ENCODE results near the gene METTL13. TPM values are rescaled to one million over a fixed set of nuclear protein-coding genes. Genes with fewer than 3 reads are reported as not detected.

METTL13 gene
- total and polyA plus RNA-seq, 9 of the 15 experiments (the other 6 are each of a cell fraction or from before 2014, with no cell fraction given): 18.9 to 78.9 (median 54.9) TPM

DNA sequence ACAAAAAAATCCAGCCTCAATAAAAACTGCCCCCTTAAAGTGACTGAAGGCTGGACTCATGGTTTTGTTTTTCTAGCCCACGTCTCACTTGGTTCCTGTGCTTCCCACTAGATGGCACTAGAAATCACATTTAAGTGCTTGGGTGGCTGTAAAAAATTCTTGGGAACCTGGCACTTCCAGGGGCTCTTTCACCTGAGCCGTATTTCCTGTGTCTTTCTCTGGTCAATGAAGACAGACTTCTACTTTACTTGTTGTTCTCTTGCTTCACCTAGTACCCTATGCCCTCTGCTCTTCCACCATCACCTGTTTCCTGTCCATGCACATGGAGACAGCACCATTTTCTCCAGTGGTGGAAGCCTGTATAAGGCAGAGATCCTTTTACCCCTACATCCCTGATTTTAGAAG is 20.0 kb downstream of the METTL13 start:
- Histone ChIP-seq H2AFZ (ENCODE audit: low read depth, low read length) (no peak overlapping the region; the same call in 1 of the 2 replicates), H3K4me1 (replicated peaks in 1 of 2; ENCODE audit: control insufficient read depth in 2 of 2, insufficient read depth in 2 of 2, low read length in 2 of 2) (peaks cover 0 to 3% of the 10 kb centered on the region in 2 experiments; a peak in 1 of 5 replicates), H3K36me3 (ENCODE audit: control insufficient read depth, insufficient read depth, low read length) (peaks cover 16% of the 10 kb centered on the region; the same call in 1 of the 3 replicates), H3K79me2 (ENCODE audit: control insufficient read depth, insufficient read depth, low read length) (no peaks in the 10 kb centered on the region), H3K4me2 (ENCODE audit: insufficient read depth, low read length) (no peak overlapping the region), H3K27ac (ENCODE audit: extremely low read depth, low read depth, low read length) (no peak overlapping the region), H3K9me3 (replicated peaks; ENCODE audit: control insufficient read depth, insufficient read depth, low read depth, low read length) (no peaks in the 10 kb centered on the region), H3K27me3 (ENCODE audit: control insufficient read depth in 2 of 2, insufficient read depth in 2 of 2, low read length in 2 of 2) (no peaks in the 10 kb centered on the region), H4K20me1 (replicated peaks; ENCODE audit: control insufficient read depth, insufficient read depth, low read length) (no peaks in the 10 kb centered on the region), H3K9ac (ENCODE audit: insufficient read depth in 1 of 2, low read depth in 2 of 2, low read length in 2 of 2) (no peak overlapping the region), H3K9me1 (ENCODE audit: control insufficient read depth, insufficient read depth, low read length) (no peaks in the 10 kb centered on the region), H3K4me3 (no peak overlapping the region)
- FAIRE-seq (peak; percentile 90), DNase-seq (ENCODE audit: extremely low read depth in 1 of 4, low spot score in 3 of 4) (peak; percentile 61 to 67 (median 63)), ATAC-seq (peak; percentile 79)
- POLR2A ChIA-PET: interaction anchor here (0.6 to 1.8 kb wide), 3 partner anchors 9 to 583 kb away, joined by 3 to 6 read pairs (median 4); no protein-coding TSS in a partner anchor
- WGBS (ENCODE audit: insufficient coverage, low coverage, missing lambda C conversion rate): 0% methylated on average over 2 of the region's 2 CpGs
- no TSS peak for BruUV-seq (replicated peaks)
- CTCF ChIA-PET (ENCODE audit: low intra/inter-chr PET ratio): interaction anchor here (0.5 to 2.7 kb wide), 6 partner anchors 24 to 627 kb away, joined by 3 to 19 read pairs (median 3); no protein-coding TSS in a partner anchor
- intact Hi-C loops (cut with micrococcal nuclease): loop anchor here (1.0 to 5.0 kb wide), 2 partner anchors 184 to 596 kb away; no protein-coding TSS in a partner anchor
- in situ Hi-C loops (cut with MboI): loop anchor here (5.0 to 10.0 kb wide), 2 partner anchors 181 to 593 kb away; no protein-coding TSS in a partner anchor
- TF ChIP-seq, protein P1, sequence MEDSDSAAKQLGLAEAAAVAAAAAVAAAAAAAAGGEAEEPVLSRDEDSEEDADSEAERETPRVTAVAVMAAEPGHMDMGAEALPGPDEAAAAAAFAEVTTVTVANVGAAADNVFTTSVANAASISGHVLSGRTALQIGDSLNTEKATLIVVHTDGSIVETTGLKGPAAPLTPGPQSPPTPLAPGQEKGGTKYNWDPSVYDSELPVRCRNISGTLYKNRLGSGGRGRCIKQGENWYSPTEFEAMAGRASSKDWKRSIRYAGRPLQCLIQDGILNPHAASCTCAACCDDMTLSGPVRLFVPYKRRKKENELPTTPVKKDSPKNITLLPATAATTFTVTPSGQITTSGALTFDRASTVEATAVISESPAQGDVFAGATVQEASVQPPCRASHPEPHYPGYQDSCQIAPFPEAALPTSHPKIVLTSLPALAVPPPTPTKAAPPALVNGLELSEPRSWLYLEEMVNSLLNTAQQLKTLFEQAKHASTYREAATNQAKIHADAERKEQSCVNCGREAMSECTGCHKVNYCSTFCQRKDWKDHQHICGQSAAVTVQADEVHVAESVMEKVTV (CRISPR knock-in tag; IDR thresholded peaks at IDR 0.05): peak; percentile 80; the same call in 1 of the 2 replicates
- TF ChIP-seq ZNF217 (CRISPR knock-in tag; IDR thresholded peaks at IDR 0.05) (no peak), BCOR (IDR thresholded peaks at IDR 0.05) (no peak), XRCC5 (IDR thresholded peaks at IDR 0.05; ENCODE audit: low read depth, low read length) (peak; percentile 57; the same call in 1 of the 2 replicates), PHF8 (IDR thresholded peaks at IDR 0.05; ENCODE audit: borderline replicate concordance, low read length) (no peak), BRD9 (IDR thresholded peaks at IDR 0.05; ENCODE audit: low read depth, partially characterized antibody) (no peak), CCNT2 (IDR thresholded peaks at IDR 0.05; ENCODE audit: borderline replicate concordance, extremely low read depth, insufficient read length, low read depth, low read length) (no peak), ZNF384 (IDR thresholded peaks at IDR 0.05; ENCODE audit: low read depth, low read length) (peak; percentile 11; the same call in 1 of the 2 replicates), ASH1L (IDR thresholded peaks at IDR 0.05; ENCODE audit: borderline replicate concordance, low read depth, partially characterized antibody) (no peak), SMC3 (conservative IDR thresholded peaks at IDR 0.05; ENCODE audit: insufficient read depth, low read depth, low read length) (peak; percentile 36; the same call in 1 of the 2 replicates), CCAR2 (IDR thresholded peaks at IDR 0.05; ENCODE audit: low read depth, low read length) (no peak), ETV1 (tag; conservative IDR thresholded peaks at IDR 0.05; ENCODE audit: low read depth) (no peak), ZNF165 (CRISPR knock-in tag; IDR thresholded peaks at IDR 0.05; ENCODE audit: borderline replicate concordance) (no peak)
- TF ChIP-seq, protein P2, sequence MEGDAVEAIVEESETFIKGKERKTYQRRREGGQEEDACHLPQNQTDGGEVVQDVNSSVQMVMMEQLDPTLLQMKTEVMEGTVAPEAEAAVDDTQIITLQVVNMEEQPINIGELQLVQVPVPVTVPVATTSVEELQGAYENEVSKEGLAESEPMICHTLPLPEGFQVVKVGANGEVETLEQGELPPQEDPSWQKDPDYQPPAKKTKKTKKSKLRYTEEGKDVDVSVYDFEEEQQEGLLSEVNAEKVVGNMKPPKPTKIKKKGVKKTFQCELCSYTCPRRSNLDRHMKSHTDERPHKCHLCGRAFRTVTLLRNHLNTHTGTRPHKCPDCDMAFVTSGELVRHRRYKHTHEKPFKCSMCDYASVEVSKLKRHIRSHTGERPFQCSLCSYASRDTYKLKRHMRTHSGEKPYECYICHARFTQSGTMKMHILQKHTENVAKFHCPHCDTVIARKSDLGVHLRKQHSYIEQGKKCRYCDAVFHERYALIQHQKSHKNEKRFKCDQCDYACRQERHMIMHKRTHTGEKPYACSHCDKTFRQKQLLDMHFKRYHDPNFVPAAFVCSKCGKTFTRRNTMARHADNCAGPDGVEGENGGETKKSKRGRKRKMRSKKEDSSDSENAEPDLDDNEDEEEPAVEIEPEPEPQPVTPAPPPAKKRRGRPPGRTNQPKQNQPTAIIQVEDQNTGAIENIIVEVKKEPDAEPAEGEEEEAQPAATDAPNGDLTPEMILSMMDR (IDR thresholded peaks at IDR 0.05 in 2 of 3, conservative IDR thresholded peaks at IDR 0.05 in 1 of 3; ENCODE audit: insufficient read depth in 2 of 3, low read depth in 1 of 3, low read length in 3 of 3): peak; percentile 80 to 87 (median 80)
- TF ChIP-seq, protein P3, sequence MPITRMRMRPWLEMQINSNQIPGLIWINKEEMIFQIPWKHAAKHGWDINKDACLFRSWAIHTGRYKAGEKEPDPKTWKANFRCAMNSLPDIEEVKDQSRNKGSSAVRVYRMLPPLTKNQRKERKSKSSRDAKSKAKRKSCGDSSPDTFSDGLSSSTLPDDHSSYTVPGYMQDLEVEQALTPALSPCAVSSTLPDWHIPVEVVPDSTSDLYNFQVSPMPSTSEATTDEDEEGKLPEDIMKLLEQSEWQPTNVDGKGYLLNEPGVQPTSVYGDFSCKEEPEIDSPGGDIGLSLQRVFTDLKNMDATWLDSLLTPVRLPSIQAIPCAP (CRISPR knock-in tag; IDR thresholded peaks at IDR 0.05; ENCODE audit: borderline replicate concordance): no peak
- TF ChIP-seq, protein P4, sequence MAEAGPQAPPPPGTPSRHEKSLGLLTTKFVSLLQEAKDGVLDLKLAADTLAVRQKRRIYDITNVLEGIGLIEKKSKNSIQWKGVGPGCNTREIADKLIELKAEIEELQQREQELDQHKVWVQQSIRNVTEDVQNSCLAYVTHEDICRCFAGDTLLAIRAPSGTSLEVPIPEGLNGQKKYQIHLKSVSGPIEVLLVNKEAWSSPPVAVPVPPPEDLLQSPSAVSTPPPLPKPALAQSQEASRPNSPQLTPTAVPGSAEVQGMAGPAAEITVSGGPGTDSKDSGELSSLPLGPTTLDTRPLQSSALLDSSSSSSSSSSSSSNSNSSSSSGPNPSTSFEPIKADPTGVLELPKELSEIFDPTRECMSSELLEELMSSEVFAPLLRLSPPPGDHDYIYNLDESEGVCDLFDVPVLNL (CRISPR knock-in tag; IDR thresholded peaks at IDR 0.05; ENCODE audit: low read depth): no peak
